Peyer's patch (tissue), 4 donors: ENCODE results near the gene LRTM2.

ENCODE experiments used
- POLR2A ChIP-seq, 2 donors: fragments of 450-650 bp; IDR thresholded peaks; one replicate each; pipeline ENCODE4 v1.5.1; 2017; ENCODE audit warnings: antibody characterized with exemption in 2 of 2, mild to moderate bottlenecking in 2 of 2, moderate library complexity in 2 of 2
- TF ChIP-seq, protein P1 (sequence below), 6 experiments: fragments of 450-650 bp in 4 of 6; fragments of 200-600 bp in 2 of 6; sonication (generic) in 1 of 6; IDR thresholded peaks; one replicate each; pipeline ENCODE4 v1.5.1; 2017 to 2019; ENCODE audit warnings: antibody characterized with exemption in 6 of 6, mild to moderate bottlenecking in 3 of 6, moderate library complexity in 1 of 6

DNA sequence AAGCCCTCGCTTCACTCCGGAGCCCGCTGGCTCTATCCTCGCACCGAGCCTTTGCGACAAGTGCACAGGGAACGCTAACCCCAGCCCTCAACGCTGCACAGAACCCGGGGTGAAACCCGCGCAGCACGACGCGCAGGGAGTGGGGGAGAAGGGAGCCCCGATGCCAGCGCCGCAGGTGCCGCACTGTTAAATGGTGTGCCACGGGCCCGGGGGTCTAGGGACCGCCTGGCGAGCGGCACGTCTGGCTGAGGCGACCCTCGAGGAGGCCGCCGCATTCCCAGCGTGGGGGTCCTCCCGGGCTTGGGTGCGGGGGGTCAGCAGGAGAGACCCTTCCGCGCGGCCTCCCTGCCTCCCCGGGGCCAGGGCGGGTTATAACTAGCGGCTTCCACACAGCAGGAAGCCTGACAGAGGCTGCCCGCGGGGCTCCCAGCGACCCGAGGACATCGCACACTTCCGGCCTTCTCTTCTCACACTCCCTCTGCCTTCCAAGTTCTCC lies 23.8 kb upstream of the LRTM2 start:
- TF ChIP-seq, protein P1, sequence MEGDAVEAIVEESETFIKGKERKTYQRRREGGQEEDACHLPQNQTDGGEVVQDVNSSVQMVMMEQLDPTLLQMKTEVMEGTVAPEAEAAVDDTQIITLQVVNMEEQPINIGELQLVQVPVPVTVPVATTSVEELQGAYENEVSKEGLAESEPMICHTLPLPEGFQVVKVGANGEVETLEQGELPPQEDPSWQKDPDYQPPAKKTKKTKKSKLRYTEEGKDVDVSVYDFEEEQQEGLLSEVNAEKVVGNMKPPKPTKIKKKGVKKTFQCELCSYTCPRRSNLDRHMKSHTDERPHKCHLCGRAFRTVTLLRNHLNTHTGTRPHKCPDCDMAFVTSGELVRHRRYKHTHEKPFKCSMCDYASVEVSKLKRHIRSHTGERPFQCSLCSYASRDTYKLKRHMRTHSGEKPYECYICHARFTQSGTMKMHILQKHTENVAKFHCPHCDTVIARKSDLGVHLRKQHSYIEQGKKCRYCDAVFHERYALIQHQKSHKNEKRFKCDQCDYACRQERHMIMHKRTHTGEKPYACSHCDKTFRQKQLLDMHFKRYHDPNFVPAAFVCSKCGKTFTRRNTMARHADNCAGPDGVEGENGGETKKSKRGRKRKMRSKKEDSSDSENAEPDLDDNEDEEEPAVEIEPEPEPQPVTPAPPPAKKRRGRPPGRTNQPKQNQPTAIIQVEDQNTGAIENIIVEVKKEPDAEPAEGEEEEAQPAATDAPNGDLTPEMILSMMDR (IDR thresholded peaks at IDR 0.05), result no peak
- TF ChIP-seq POLR2A (IDR thresholded peaks at IDR 0.05), result no peak
